H1 (cell line): ENCODE results near the gene SLC16A11. TPM values are rescaled to one million over a fixed set of nuclear protein-coding genes. Genes with fewer than 3 reads are reported as not detected.

Source experiments
- polyA plus RNA-seq, 7 experiments: library from polyadenylated mRNA; depleted of rRNA in 3 of 7; stranded (reverse) in 5 of 7; unstranded in 2 of 7; fragments of >200 nt in 5 of 7; fragments of 200-250 nt in 2 of 7; gene quantifications; 1 replicate in 5 of 7; 2 replicates in 1 of 7; 4 replicates in 1 of 7; pipeline versions ENCODE4 v1.2.1 to v1.2.3, GENCODE V29; 2011 to 2013; ENCODE audit warnings: missing spikeins in 2 of 7, mixed read lengths in 2 of 7
- total RNA-seq: library from RNA; stranded (reverse); fragmentation: NEBNext Ultra II Directional; extraction: Animal tissue kit (Norgen Biotek cat#: 25700); gene quantifications from 2 replicates; pipeline ENCODE4 v1.2.1, GENCODE V29; 2021
- TF ChIP-seq, protein P1 (sequence below), 3 experiments: IDR thresholded peaks; 1 replicate in 2 of 3; 2 replicates in 1 of 3; pipeline versions ENCODE4 v1.5.1 to v1.6.1; 2011; ENCODE audit warnings: low read length in 3 of 3, mild to moderate bottlenecking in 3 of 3, inconsistent platforms in 2 of 3, low read depth in 1 of 3, moderate library complexity in 1 of 3; ENCODE audit not compliant: insufficient read depth in 1 of 3; ENCODE audit errors: control extremely low read depth in 1 of 3

Gene SLC16A11
- total and polyA plus RNA-seq, 2 of the 8 experiments (the other 6 are each of a cell fraction or from before 2014, with no cell fraction given): 0.35 to 0.39 TPM

DNA sequence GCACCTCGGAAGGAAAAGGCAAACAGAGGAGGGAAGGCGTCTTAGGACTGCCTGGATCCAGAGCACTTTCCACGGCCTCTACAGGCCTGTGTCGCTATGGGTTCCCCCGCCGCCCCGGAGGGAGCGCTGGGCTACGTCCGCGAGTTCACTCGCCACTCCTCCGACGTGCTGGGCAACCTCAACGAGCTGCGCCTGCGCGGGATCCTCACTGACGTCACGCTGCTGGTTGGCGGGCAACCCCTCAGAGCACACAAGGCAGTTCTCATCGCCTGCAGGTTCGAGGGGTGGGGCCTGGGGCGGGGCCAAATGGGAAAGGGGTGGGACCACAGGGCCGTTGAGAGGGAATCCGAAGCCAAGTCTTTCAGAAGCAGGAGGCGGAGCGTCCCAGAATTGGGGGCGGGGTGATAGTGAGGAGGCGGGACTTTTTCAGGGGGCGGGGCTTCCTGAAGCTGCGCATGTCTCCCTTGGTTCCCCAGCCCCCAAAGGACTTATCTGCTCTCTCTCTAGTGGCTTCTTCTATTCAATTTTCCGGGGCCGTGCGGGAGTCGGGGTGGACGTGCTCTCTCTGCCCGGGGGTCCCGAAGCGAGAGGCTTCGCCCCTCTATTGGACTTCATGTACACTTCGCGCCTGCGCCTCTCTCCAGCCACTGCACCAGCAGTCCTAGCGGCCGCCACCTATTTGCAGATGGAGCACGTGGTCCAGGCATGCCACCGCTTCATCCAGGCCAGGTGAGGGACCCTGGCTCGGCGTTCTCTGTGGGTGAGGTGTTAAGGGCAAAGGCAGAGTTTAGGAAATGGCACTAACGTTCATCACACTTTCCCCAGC lies 20.1 kb downstream of the SLC16A11 start (continued):
- TF ChIP-seq, protein P1, sequence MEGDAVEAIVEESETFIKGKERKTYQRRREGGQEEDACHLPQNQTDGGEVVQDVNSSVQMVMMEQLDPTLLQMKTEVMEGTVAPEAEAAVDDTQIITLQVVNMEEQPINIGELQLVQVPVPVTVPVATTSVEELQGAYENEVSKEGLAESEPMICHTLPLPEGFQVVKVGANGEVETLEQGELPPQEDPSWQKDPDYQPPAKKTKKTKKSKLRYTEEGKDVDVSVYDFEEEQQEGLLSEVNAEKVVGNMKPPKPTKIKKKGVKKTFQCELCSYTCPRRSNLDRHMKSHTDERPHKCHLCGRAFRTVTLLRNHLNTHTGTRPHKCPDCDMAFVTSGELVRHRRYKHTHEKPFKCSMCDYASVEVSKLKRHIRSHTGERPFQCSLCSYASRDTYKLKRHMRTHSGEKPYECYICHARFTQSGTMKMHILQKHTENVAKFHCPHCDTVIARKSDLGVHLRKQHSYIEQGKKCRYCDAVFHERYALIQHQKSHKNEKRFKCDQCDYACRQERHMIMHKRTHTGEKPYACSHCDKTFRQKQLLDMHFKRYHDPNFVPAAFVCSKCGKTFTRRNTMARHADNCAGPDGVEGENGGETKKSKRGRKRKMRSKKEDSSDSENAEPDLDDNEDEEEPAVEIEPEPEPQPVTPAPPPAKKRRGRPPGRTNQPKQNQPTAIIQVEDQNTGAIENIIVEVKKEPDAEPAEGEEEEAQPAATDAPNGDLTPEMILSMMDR (IDR thresholded peaks at IDR 0.05; ENCODE audit: control extremely low read depth in 1 of 3, insufficient read depth in 1 of 3, low read depth in 1 of 3, low read length in 3 of 3): no peak
- TF ChIP-seq, all 59 proteins: peak for 10
